ENCODE data around the gene PPIL1.

- TF ChIP-seq CTCF (optimal IDR thresholded peaks at IDR 0.05 in 1 of 3, IDR thresholded peaks at IDR 0.05 in 1 of 3, conservative IDR thresholded peaks at IDR 0.05 in 1 of 3; ENCODE audit: extremely low read depth in 1 of 3, insufficient read depth in 2 of 3, low read length in 3 of 3): peak in 1 of 3 experiments; percentile 32
- no peak for TF ChIP-seq EZH2 (IDR thresholded peaks at IDR 0.05; ENCODE audit: low read length)
Observed at GRCh38 chr6:36809941-36810803, 64.4 kb downstream of the PPIL1 start.

All from keratinocyte (primary cell).